Myocyte (in vitro differentiated cells): Measurements from ENCODE around the gene TCIRG1. TPM values are rescaled to one million over a fixed set of nuclear protein-coding genes. Genes with fewer than 3 reads are reported as not detected.

ENCODE experiments used
- DNase-seq: peaks from one replicate; pipeline ENCODE4 v3.0.0-alpha.2; 2012; ENCODE audit warnings: low read depth
- microRNA-seq: library from miRNA; unstranded; fragments of <30 nt; microRNA quantifications from one replicate; pipeline ENCODE4, GENCODE V29; 2016
- total RNA-seq: library from RNA; depleted of rRNA; stranded (reverse); fragments of >200 nt; gene quantifications from 2 replicates; pipeline ENCODE4 v1.2.3, GENCODE V29; 2014

The TCIRG1 gene
- total RNA-seq, 1 donor from 2014 or later: 25.8 TPM

DNA sequence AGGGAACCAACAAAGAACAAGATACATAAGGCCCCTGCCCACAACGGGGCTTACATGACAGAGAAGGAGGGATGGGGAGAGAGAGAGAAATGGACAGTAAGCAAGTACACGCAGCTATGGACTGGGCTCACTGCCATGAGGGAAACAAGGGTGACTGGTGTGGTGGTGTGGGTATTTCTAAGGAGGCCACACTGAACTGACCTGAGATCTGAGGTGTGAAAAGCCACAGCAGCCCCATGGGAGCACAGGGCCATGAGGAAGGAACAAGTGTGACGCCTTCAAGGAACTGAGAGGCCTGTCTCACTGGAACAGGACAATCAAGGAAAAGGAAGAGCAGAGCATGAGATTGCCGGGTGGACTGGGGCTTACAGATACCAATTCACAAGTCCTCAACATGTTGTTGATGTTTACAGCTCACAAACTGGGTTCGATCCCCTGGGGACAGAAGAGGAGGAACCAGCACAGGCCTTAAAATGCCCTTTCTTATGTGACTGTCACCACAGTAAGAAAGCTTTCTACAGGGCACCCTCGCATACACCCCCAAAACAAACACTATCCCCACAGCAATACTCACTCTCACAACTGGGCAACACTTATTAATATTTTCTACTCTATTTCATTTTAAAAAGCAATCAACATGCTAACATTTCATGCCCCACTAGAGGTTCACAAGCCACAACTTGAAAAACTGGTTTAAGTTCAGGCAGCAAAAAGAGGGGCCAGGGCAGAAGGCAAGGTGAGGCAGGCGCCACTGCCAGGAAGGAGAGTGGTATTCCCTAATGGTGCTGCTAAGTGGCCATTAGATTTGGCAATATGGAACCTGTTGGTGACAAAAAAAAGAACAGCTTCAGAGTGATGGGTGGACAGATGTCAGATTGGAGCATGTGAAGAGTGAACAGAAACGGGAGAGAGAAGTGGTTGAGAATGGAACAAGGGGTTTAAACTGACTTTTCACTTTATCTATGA is 39.1 kb downstream of the TCIRG1 start:
- DNase-seq: peak; percentile 27

GRCh38 chr11:68080860-68081259 is 42.0 kb downstream of the TCIRG1 start:
- no peak for DNase-seq

DNA sequence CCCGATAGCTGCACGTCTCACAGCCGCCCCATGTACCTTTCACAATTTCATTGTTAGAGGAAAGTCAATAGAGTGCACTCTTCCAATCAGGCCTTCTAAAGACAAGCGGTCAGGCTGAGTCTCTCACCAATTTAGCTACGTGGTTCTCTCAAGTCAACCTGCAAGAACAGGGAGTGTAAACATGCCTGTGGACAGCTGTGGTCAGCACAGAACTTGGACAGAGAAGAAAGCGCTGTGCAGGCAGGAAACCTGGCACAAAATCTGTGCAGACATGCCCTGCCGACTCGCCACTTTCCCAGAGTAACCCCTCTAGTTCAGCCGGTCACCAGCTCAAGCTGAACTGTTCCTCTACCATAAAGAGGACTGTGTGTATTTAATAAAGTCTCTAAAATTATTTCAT is 42.9 kb downstream of the TCIRG1 start:
- peak; percentile 44 for DNase-seq

DNA sequence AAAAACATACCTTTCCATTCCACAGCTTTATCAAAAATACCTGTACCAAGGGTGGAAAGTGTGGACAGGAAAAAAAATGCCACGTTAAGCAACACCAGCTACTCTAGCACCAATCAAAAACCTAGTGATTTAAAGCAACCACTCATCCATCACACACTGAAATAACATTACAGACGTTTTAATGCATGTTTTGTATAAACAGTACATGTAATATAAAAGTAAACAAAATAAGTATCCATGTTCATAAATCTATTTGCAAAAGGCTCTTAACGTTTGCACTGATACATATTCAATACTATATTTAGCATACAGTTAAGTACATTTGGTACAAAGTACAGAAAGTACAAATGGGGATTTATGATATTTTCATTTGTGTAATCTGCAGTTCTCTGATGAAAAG is 43.7 kb downstream of the TCIRG1 start:
- DNase-seq: no peak

- no peak for DNase-seq
Observed at GRCh38 chr11:68083517-68083916, 44.7 kb downstream of the TCIRG1 start.

DNA sequence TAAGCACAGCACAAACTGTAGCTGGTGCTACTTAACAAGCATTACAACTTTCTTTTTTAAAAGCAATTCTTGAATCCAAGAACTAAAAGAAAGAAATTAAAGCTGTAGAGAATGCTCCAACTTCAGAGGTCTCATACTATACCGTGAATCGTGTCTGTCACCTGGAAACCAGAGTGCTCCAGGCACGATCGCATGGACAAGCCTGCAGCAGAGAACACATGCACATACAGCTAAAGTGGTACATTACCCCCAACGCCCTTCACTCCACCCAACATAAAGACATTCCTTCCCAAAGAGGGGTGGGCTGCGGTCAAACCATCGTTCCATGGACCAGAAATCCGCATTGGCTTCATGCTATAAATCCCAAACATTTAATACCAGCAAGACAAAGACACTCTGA is 50.9 kb downstream of the TCIRG1 start:
- DNase-seq: no peak

DNA sequence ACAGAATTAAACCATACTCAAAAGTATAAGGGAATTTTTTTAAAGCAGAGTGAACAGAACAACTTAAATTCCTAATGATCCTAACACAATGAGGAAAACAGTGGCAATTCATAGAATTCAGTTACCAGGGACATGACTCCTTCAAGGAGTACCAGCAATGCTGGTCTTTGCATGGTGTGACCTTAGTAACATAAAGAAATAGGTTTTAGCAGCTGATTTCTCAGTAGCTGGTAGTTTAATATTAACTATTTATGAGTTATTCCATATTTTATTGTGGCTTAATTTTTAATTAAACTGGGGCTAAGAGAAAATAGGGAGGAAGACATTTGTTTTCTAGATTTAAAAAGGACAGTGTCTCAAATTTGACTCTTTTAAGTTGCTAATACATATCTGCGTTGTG is 51.5 kb downstream of the TCIRG1 start:
- DNase-seq: no peak

- DNase-seq: no peak
Observed at GRCh38 chr11:68090706-68091105, 51.9 kb downstream of the TCIRG1 start.

DNA sequence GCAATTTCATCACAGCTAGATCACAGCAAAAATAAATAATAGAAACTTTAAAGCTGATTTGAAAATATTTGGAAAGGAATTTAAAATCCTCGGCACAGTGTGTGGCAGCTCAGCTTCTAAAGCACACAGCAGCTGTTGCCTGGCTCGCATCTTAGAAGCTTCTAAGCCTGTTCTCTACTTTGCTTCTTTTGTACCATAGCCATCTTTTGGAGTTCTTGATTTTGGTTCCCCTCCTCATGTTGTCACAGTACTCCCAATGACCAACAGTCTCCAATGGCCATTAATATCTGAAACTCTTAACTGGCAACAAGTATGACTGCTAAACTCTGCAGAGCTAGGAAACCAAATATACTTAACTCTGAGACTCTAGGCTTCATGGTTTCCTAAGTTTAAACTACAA is 53.6 kb downstream of the TCIRG1 start:
- DNase-seq: peak; percentile 14

DNA sequence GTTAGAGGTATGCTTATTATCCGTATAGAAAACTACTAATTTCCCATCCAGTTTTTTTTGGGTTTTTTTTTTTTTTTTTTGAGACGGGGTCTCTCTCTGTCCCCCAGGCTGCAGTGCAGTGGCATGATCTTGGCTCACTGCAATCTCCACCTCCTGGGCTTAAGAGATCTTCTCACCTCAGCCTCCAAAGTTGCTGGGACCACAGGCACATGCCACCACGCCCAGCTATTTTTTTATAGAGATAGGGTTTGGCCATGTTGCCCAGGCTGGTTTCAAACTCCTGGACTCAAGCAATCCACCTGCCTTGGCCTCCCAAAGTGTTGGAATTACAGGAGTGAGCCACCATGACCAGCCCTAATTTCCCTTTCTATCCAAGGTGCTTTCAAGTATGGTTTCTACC is 54.1 kb downstream of the TCIRG1 start:
- peak; percentile 15 for DNase-seq

DNA sequence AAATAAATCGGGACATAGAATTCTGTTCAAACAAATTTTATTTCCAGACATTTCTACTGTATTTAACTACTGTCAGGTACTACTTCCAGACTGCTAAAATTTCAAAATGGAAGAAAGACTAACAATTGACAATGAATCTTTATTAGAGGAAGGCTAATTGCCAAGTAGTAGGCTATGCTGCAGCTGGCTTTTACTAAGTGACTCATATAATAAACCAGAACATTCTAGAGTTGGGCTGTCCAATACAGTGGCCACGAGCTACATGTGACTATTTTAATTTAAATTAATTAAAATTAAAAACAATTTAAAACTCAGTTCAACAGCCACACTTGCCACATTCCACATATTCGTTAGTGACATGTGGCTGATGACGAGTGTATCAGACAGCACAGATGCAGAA is 54.7 kb downstream of the TCIRG1 start:
- no peak for DNase-seq

- no peak for DNase-seq
Observed at GRCh38 chr11:68096962-68097361, 58.1 kb downstream of the TCIRG1 start.

- DNase-seq: no peak
Observed at GRCh38 chr11:68099057-68099456, 60.2 kb downstream of the TCIRG1 start.

DNA sequence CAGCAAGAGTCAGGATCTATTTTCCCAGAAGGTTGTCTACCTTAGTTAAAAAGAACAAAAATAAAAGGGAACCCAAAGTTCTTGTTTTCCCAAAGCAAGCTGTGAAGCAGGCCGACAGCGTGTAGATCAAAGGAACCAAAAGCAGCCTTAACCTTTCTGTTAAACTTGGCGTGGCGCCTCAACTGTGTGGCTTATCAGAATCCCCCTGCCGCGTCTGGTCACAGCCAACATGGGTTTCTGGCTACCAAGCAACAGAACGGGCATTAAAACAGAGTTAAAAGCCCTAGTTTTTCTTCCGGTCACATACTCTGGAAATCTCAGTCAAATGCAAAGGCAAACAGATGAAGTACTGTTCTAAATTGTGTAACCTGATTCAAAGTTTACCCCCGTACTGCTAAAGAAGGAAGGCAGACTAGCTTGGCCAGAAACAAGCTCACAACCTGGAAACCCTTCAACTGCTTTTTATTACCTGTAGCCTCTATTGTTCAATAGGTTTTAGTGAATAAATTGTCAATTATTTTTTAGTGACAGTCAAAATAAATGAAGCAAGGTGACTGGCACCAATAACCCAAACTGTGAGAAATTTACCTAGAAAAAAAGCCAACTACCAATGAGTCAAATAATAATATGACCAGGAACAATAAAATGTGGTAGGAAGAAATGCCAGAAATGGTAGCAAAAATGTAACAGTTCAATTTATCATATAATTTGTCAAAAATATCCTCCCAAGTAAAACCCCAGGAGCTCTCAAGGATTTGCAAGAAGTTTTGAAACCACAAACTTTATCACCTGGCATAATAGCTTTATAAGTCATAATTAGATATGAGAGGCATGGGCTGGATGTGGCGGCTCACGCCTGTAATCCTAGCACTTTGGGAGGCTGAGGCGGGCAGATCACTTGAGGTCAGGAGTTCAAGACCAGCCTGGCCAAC is 60.9 kb downstream of the TCIRG1 start:
- DNase-seq: no peak

Small RNA genes lying within 50 kb of the gene (microRNA-seq; reads per million reads assigned to microRNA genes)
- gene MIR4691 (not detected), gene MIR6753 (not detected), gene MIR7113 (not detected)

Other genes with a start within 250 kb of the TCIRG1 start
- 25.0 and 32.4 TPM in 2 replicates for gene UNC93B1, start 34.9 kb upstream of the TCIRG1 start, total RNA-seq
- 36.6 and 68.4 TPM in 2 replicates for gene ALDH3B1, start 28.7 kb upstream of the TCIRG1 start, total RNA-seq
- 154 and 195 TPM in 2 replicates for gene NDUFS8, start 8.3 kb upstream of the TCIRG1 start, total RNA-seq
- 12.0 and 15.3 TPM in 2 replicates for gene CHKA, start 82.4 kb downstream of the TCIRG1 start, total RNA-seq
- gene KMT5B, start 174.3 kb downstream of the TCIRG1 start, total RNA-seq: 40.6 and 42.3 TPM in 2 replicates
- gene C11orf24, start 232.9 kb downstream of the TCIRG1 start, total RNA-seq: 78.5 and 87.0 TPM in 2 replicates